ENCODE measurements around the gene SMOC1. TPM values are rescaled to one million over a fixed set of nuclear protein-coding genes. Genes with fewer than 3 reads are reported as not detected.

Gene SMOC1
- total and polyA plus RNA-seq, 9 of the 15 experiments (the other 6 are each of a cell fraction or from before 2014, with no cell fraction given): 0.04 TPM; not detected in 8

- no peak overlapping the region for H3K9ac ChIP-seq (ENCODE audit: insufficient read depth in 1 of 2, low read depth in 2 of 2, low read length in 2 of 2)
- WGBS (ENCODE audit: insufficient coverage, low coverage, missing lambda C conversion rate): under 1% methylated on average over 10 of the region's 10 CpGs
- BruUV-seq (replicated peaks): no TSS peak
- H4K20me1 ChIP-seq (replicated peaks; ENCODE audit: control insufficient read depth, insufficient read depth, low read length): no peaks in the 10 kb centered on the region
- TF ChIP-seq MYBL2 (IDR thresholded peaks at IDR 0.05; ENCODE audit: low read depth) (no peak), MYBL2 (CRISPR knock-in tag; IDR thresholded peaks at IDR 0.05; ENCODE audit: borderline replicate concordance) (no peak), ZHX1 (conservative IDR thresholded peaks at IDR 0.05; ENCODE audit: low read length) (no peak), RNF2 (IDR thresholded peaks at IDR 0.05) (no peak), FIP1L1 (IDR thresholded peaks at IDR 0.05; ENCODE audit: low read depth, low read length, poor library complexity, severe bottlenecking) (no peak), BCL6 (CRISPR knock-in tag; IDR thresholded peaks at IDR 0.05) (no peak), ZNF121 (CRISPR knock-in tag; conservative IDR thresholded peaks at IDR 0.05) (no peak), CHD4 (IDR thresholded peaks at IDR 0.05; ENCODE audit: insufficient read depth, insufficient replicate concordance, low read depth, low read length, poor library complexity, severe bottlenecking) (no peak), SNIP1 (IDR thresholded peaks at IDR 0.05; ENCODE audit: low read depth) (no peak), CREB1 (IDR thresholded peaks at IDR 0.05) (no peak), CREB1 (CRISPR knock-in tag; IDR thresholded peaks at IDR 0.05) (no peak), ZFP91 (CRISPR knock-in tag; IDR thresholded peaks at IDR 0.05) (no peak), CREBBP (IDR thresholded peaks at IDR 0.05; ENCODE audit: low read depth, low read length) (no peak), ZBTB1 (CRISPR knock-in tag; IDR thresholded peaks at IDR 0.05; ENCODE audit: borderline replicate concordance, low read depth) (no peak)
- H3K9me3 ChIP-seq (replicated peaks; ENCODE audit: control insufficient read depth, insufficient read depth, low read depth, low read length): no peaks in the 10 kb centered on the region
- in situ Hi-C loops (cut with MboI): no loop called here
- H3K36me3 ChIP-seq (ENCODE audit: control insufficient read depth, insufficient read depth, low read length): no peaks in the 10 kb centered on the region
- no peak for DNase-seq (ENCODE audit: extremely low read depth in 1 of 4, low spot score in 3 of 4)
- no peak for ATAC-seq
- H3K27me3 ChIP-seq (ENCODE audit: control insufficient read depth in 2 of 2, insufficient read depth in 2 of 2, low read length in 2 of 2): peaks cover 0 to 7% of the 10 kb centered on the region in 2 experiments; a peak in 2 of 5 replicates
- H3K9me1 ChIP-seq (ENCODE audit: control insufficient read depth, insufficient read depth, low read length): no peaks in the 10 kb centered on the region
- intact Hi-C loops (cut with micrococcal nuclease): no loop called here
- no peak overlapping the region for H3K4me3 ChIP-seq
- H3K79me2 ChIP-seq (ENCODE audit: control insufficient read depth, insufficient read depth, low read length): no peaks in the 10 kb centered on the region
- POLR2A ChIA-PET: interaction anchor here (0.6 kb wide), 1 partner anchor 152 kb away, joined by 3 read pairs; no protein-coding TSS in a partner anchor
- H3K27ac ChIP-seq (ENCODE audit: extremely low read depth, low read depth, low read length): no peak overlapping the region
- CTCF ChIA-PET (ENCODE audit: low intra/inter-chr PET ratio): no interaction called here
- H3K4me1 ChIP-seq (replicated peaks in 1 of 2; ENCODE audit: control insufficient read depth in 2 of 2, insufficient read depth in 2 of 2, low read length in 2 of 2): no peaks in the 10 kb centered on the region
- FAIRE-seq: no peak
- no peak overlapping the region for H2AFZ ChIP-seq (ENCODE audit: low read depth, low read length)
- no peak overlapping the region for H3K4me2 ChIP-seq (ENCODE audit: insufficient read depth, low read length)
Observed at GRCh38 chr14:69999261-69999674, 120.1 kb downstream of the SMOC1 start.
